ENCODE results near the gene AKAP7.

DNA sequence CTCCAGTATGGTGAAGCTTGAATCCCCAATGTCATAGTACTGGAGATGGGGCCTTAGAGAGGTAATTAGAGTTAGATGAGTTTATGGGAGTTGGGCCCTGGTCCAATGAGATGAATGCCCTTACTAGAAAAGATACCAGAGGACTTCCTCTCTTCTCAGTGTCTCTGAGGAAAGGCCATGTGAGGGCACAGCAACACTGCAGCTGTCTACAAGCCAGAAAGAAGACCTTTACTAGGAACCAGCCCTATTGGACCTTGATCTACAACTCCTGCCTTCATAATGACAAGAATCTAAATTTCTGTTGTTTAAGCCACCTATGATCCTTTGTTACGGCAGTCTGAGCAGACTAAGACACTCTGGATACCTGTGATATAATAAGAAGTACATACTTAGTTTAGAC is 31.4 kb upstream of the AKAP7 start:
- no peak for TF ChIP-seq CTCF (IDR thresholded peaks at IDR 0.05)
- no peak for TF ChIP-seq POLR2A (IDR thresholded peaks at IDR 0.05)

Measured in lower leg skin (tissue), 3 donors.